ENCODE measurements around the gene FAR2.

DNA sequence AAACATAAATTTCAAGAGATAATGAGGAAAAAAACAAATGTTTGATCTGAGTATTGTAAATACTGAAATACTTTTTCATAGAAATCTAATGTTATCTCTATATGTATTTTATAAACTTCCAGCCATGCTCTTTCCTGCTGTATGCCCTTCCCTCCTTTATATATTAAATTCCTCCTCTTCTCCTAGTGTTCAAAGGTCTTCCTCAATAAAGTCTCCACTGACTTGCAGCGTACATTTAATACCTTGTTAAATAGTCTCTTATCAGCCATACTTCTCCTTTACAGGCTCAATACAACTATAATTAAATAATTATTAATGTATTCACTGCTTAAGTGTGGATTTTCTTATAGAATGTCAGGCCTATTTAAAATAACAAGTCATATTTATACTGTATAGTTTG, 205.9 kb downstream of the FAR2 start:
- TF ChIP-seq, protein P1, sequence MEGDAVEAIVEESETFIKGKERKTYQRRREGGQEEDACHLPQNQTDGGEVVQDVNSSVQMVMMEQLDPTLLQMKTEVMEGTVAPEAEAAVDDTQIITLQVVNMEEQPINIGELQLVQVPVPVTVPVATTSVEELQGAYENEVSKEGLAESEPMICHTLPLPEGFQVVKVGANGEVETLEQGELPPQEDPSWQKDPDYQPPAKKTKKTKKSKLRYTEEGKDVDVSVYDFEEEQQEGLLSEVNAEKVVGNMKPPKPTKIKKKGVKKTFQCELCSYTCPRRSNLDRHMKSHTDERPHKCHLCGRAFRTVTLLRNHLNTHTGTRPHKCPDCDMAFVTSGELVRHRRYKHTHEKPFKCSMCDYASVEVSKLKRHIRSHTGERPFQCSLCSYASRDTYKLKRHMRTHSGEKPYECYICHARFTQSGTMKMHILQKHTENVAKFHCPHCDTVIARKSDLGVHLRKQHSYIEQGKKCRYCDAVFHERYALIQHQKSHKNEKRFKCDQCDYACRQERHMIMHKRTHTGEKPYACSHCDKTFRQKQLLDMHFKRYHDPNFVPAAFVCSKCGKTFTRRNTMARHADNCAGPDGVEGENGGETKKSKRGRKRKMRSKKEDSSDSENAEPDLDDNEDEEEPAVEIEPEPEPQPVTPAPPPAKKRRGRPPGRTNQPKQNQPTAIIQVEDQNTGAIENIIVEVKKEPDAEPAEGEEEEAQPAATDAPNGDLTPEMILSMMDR (conservative IDR thresholded peaks at IDR 0.05) = no peak
- TF ChIP-seq EZH2 (IDR thresholded peaks at IDR 0.05; ENCODE audit: low read depth) = no peak
